ENCODE data around the gene BPIFB4. TPM values are rescaled to one million over a fixed set of nuclear protein-coding genes. Genes with fewer than 3 reads are reported as not detected.

The BPIFB4 gene
- total and polyA plus RNA-seq, 2 donors (not counting 3 experiments of a cell fraction or from before 2014, with no cell fraction given), result not detected

- no peak overlapping the region for H3K4me2 ChIP-seq (ENCODE audit: insufficient read depth, low read length)
- H2AFZ ChIP-seq (ENCODE audit: low read depth, low read length), result no peak overlapping the region
- ChIA-PET CTCF (interaction anchor here (1.6 kb wide), 1 partner anchor 9 kb away, joined by 3 read pairs; no protein-coding TSS in a partner anchor), POLR2A (no interaction called here)
- no peak for TF ChIP-seq MAX (IDR thresholded peaks at IDR 0.05; ENCODE audit: insufficient read depth, insufficient read length)
- no peak overlapping the region for H3K9ac ChIP-seq (replicated peaks; ENCODE audit: extremely low read depth, insufficient read depth, low read length)
- intact Hi-C loops (cut with micrococcal nuclease) (no loop called here), dilution Hi-C loops (cut with MboI; ENCODE audit: extremely low pct_ligation_motif_present, low sequenced_read_pairs) (no loop called here)
- no peaks in the 10 kb centered on the region for H3K9me1 ChIP-seq (replicated peaks; ENCODE audit: control insufficient read depth, extremely low read depth, insufficient read depth, low read length)
- H3K4me1 ChIP-seq (ENCODE audit: control insufficient read depth, extremely low read depth, insufficient read depth, low read length), result no peaks in the 10 kb centered on the region
- H3K36me3 ChIP-seq (ENCODE audit: control insufficient read depth in 2 of 2, extremely low read depth in 1 of 2, insufficient read depth in 2 of 2, low read length in 2 of 2), result no peaks in the 10 kb centered on the region
- no peak for FAIRE-seq
- H3K4me3 ChIP-seq (replicated peaks in 1 of 3; ENCODE audit: insufficient read depth in 1 of 3, low read depth in 1 of 3, low read length in 3 of 3), result no peak overlapping the region
- H3K9me3 ChIP-seq (replicated peaks; ENCODE audit: control insufficient read depth, insufficient read depth, low read length), result no peaks in the 10 kb centered on the region
- no peak overlapping the region for H3K27ac ChIP-seq (ENCODE audit: insufficient read depth, low read depth, low read length)
- no peak for DNase-seq (ENCODE audit: low read depth, low spot score)
- no peaks in the 10 kb centered on the region for H3K27me3 ChIP-seq (ENCODE audit: control insufficient read depth in 2 of 2, insufficient read depth in 2 of 2, low read length in 2 of 2)
- BruUV-seq (replicated peaks), result no TSS peak
- H3K79me2 ChIP-seq (ENCODE audit: control insufficient read depth, insufficient read depth, low read length), result no peaks in the 10 kb centered on the region
- no peaks in the 10 kb centered on the region for H4K20me1 ChIP-seq (replicated peaks; ENCODE audit: control insufficient read depth, extremely low read depth, insufficient read depth, low read length)
Observed at GRCh38 chr20:33042430-33042829, 37.0 kb upstream of the BPIFB4 start.

GRCh38 chr20:33042983-33043730 is 36.3 kb upstream of the BPIFB4 start:
- TF ChIP-seq GATA2 (IDR thresholded peaks at IDR 0.05; ENCODE audit: insufficient read depth, insufficient read length, low read depth, low read length), result no peak
- no peak for TF ChIP-seq FOS (IDR thresholded peaks at IDR 0.05; ENCODE audit: borderline replicate concordance, insufficient read depth, low read length)
- no peak for TF ChIP-seq POLR2A (IDR thresholded peaks at IDR 0.05; ENCODE audit: low read depth, low read length)
- TF ChIP-seq EZH2 (IDR thresholded peaks at IDR 0.05; ENCODE audit: borderline replicate concordance, low read depth, low read length, severe bottlenecking), result no peak
- TF ChIP-seq MAX (IDR thresholded peaks at IDR 0.05; ENCODE audit: insufficient read depth, insufficient read length), result no peak
- TF ChIP-seq CTCF (IDR thresholded peaks at IDR 0.05; ENCODE audit: extremely low read depth in 1 of 2, insufficient read depth in 1 of 2, low read depth in 1 of 2, low read length in 2 of 2), result no peak
- no peak for TF ChIP-seq JUN (IDR thresholded peaks at IDR 0.05; ENCODE audit: borderline replicate concordance, insufficient read depth, insufficient read length, low read depth)
- no peak for TF ChIP-seq MYC (IDR thresholded peaks at IDR 0.05; ENCODE audit: low read depth, low read length)
- Histone ChIP-seq H3K27me3 (ENCODE audit: control insufficient read depth in 2 of 2, insufficient read depth in 2 of 2, low read length in 2 of 2) (no peaks in the 10 kb centered on the region), H3K4me2 (ENCODE audit: insufficient read depth, low read length) (no peak overlapping the region), H3K27ac (ENCODE audit: insufficient read depth, low read depth, low read length) (no peak overlapping the region), H3K9me3 (replicated peaks; ENCODE audit: control insufficient read depth, insufficient read depth, low read length) (no peaks in the 10 kb centered on the region), H3K79me2 (ENCODE audit: control insufficient read depth, insufficient read depth, low read length) (no peaks in the 10 kb centered on the region), H3K9ac (replicated peaks; ENCODE audit: extremely low read depth, insufficient read depth, low read length) (no peak overlapping the region), H2AFZ (ENCODE audit: low read depth, low read length) (no peak overlapping the region), H3K4me3 (replicated peaks in 1 of 3; ENCODE audit: insufficient read depth in 1 of 3, low read depth in 1 of 3, low read length in 3 of 3) (no peak overlapping the region), H3K4me1 (ENCODE audit: control insufficient read depth, extremely low read depth, insufficient read depth, low read length) (no peaks in the 10 kb centered on the region), H4K20me1 (replicated peaks; ENCODE audit: control insufficient read depth, extremely low read depth, insufficient read depth, low read length) (no peaks in the 10 kb centered on the region), H3K9me1 (replicated peaks; ENCODE audit: control insufficient read depth, extremely low read depth, insufficient read depth, low read length) (no peaks in the 10 kb centered on the region), H3K36me3 (ENCODE audit: control insufficient read depth in 2 of 2, extremely low read depth in 1 of 2, insufficient read depth in 2 of 2, low read length in 2 of 2) (no peaks in the 10 kb centered on the region)
- FAIRE-seq (no peak), DNase-seq (ENCODE audit: low read depth, low spot score) (no peak)
- no TSS peak for BruUV-seq (replicated peaks)
- intact Hi-C loops (cut with micrococcal nuclease) (no loop called here), dilution Hi-C loops (cut with MboI; ENCODE audit: extremely low pct_ligation_motif_present, low sequenced_read_pairs) (no loop called here)
- CTCF ChIA-PET, result interaction anchor here (1.6 kb wide), 1 partner anchor 9 kb away, joined by 3 read pairs; no protein-coding TSS in a partner anchor
- POLR2A ChIA-PET, result no interaction called here
